ENCODE data around the gene PEAK3.

DNA sequence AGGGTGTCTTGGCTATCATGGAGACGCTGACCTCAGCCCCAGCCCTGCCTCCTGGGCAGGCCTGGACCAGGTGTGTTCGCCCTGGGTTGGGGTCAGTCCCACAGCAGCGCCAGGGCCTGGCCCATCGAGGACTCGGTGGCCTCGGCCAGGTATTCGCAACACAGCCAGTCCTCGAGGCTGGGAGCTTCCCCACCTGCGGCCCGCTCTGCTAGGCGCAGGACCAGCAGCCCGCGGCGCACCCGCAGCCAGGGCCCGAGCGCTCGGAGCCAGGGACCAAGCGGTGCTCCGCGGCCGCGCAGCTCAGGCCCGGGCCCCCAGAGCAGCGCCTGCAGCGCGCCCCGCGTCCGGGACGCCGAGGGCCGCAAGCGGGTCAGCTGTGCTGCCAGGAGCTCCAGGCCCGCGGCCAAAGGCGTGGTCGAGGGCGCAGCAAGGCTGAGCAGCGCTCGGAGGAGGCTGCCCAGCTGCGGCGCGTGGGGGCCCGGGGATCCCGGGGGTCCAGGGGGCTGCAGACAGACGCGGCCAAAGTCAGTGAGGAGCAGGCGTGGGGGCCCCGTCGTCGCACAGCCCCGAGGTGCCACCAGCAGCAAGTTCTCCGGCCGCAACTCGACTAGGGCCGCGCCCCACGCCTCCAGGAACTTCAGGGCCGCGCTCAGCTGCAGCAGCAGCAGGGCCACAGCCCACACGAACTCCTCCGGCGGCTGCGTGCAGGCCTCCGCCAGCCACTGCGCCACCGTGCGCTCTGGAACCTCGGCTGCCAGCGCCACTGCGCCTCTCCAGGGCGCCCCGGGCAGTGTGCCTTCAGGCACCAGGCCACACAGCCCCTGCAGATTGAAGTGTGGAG, 6.2 kb downstream of the PEAK3 start:
- TF ChIP-seq POLR2A (IDR thresholded peaks at IDR 0.05; ENCODE audit: low read length): no peak
- TF ChIP-seq GATA1 (IDR thresholded peaks at IDR 0.05; ENCODE audit: low read depth, low read length): no peak
